Natural killer cell (primary cell): ENCODE results near the gene FAM219A. TPM values are rescaled to one million over a fixed set of nuclear protein-coding genes. Genes with fewer than 3 reads are reported as not detected.

Experiments
- ATAC-seq, 3 donors: fragments of 150-1000 bp in 2 of 3; fragments of 200-7000 bp in 1 of 3; cut with Tn5 transposase; 1 replicate in 1 of 3; 2 replicates in 2 of 3; pipeline ENCODE4 v1.10.0; 2021; ENCODE audit warnings: mild to moderate bottlenecking in 2 of 3, moderate library complexity in 2 of 3
- DNase-seq, 2 donors: peaks; one replicate each; pipeline versions ENCODE4 v3.0.0 to v3.0.0-alpha.2; 2013 to 2021; ENCODE audit warnings: mixed read lengths in 1 of 2
- H3K27ac ChIP-seq: one replicate; pipeline ENCODE4 v1.5.1; 2013; ENCODE audit warnings: mild to moderate bottlenecking, low read length
- H3K27me3 ChIP-seq: one replicate; pipeline ENCODE4 v1.6.1; 2013; ENCODE audit warnings: low read length; ENCODE audit not compliant: control insufficient read depth, insufficient read depth
- H3K36me3 ChIP-seq: one replicate; pipeline ENCODE4 v1.6.1; 2013; ENCODE audit warnings: low read length; ENCODE audit not compliant: control insufficient read depth, insufficient read depth
- H3K4me1 ChIP-seq: one replicate; pipeline ENCODE4 v1.6.1; 2013; ENCODE audit warnings: low read length; ENCODE audit not compliant: control insufficient read depth, insufficient read depth
- H3K4me3 ChIP-seq: one replicate; pipeline ENCODE4 v1.5.1; 2013; ENCODE audit warnings: low read length
- H3K9me3 ChIP-seq: one replicate; pipeline ENCODE4 v1.6.1; 2013; ENCODE audit warnings: low read length; ENCODE audit not compliant: control insufficient read depth, insufficient read depth
- H3K27ac Mint-ChIP-seq, 2 donors: one replicate each; pipeline ENCODE4 v1.8.0; 2022; ENCODE audit warnings: mild to moderate bottlenecking in 2 of 2, mixed read lengths in 2 of 2, moderate library complexity in 1 of 2
- H3K27me3 Mint-ChIP-seq, 2 donors: one replicate each; pipeline ENCODE4 v1.8.0; 2022; ENCODE audit warnings: low read depth in 2 of 2, mixed read lengths in 2 of 2
- H3K36me3 Mint-ChIP-seq: one replicate; pipeline ENCODE4 v1.8.0; 2022; ENCODE audit warnings: mixed read lengths
- H3K4me1 Mint-ChIP-seq, 2 donors: one replicate each; pipeline ENCODE4 v1.8.0; 2022; ENCODE audit warnings: mixed read lengths in 2 of 2
- H3K4me3 Mint-ChIP-seq: one replicate; pipeline ENCODE4 v1.8.0; 2022; ENCODE audit warnings: mild to moderate bottlenecking, moderate library complexity, mixed read lengths
- H3K9me3 Mint-ChIP-seq, 2 donors: one replicate each; pipeline ENCODE4 v1.8.0; 2022; ENCODE audit warnings: mixed read lengths in 2 of 2
- CTCF ChIP-seq: fragments of 200-600 bp; IDR thresholded peaks from one replicate; pipeline ENCODE4 v1.8.0; 2022; ENCODE audit warnings: antibody characterized with exemption
- WGBS: methylation state at CpG from one replicate; pipeline ENCODE4 v1.1.7; 2013; ENCODE audit warnings: missing lambda C conversion rate; ENCODE audit not compliant: insufficient coverage; 5-methylcytosine and 5-hydroxymethylcytosine counted together
- intact Hi-C: fragments of 100-400 bp; cut with micrococcal nuclease; formaldehyde crosslinking; loops from one replicate; pipeline ENCODE4 v1.14.2; 2022
- total RNA-seq, 4 donors: library from RNA; stranded (reverse); fragments of 120-200 nt in 1 of 4; gene quantifications; one replicate each; pipeline versions ENCODE4 v1.2.3 to v1.2.4, GENCODE V29; 2013 to 2022

Gene FAM219A
- total RNA-seq, 3 donors from 2014 or later (not counting 1 experiment from before 2014, with no cell fraction given), result 18.9 to 20.6 (median 19.2) TPM

- H3K4me3 ChIP-seq, result no peak overlapping the region
- ATAC-seq (no peak), DNase-seq (no peak)
- Mint-ChIP-seq H3K9me3 (no peaks in the 10 kb centered on the region), H3K4me1 (no peaks in the 10 kb centered on the region), H3K4me3 (no peak overlapping the region), H3K27me3 (peaks cover 14 to 15% of the 10 kb centered on the region in 2 donors), H3K27ac (no peak overlapping the region), H3K36me3 (no peaks in the 10 kb centered on the region)
- no peak for TF ChIP-seq CTCF
- H3K4me1 ChIP-seq, result no peaks in the 10 kb centered on the region
- intact Hi-C loops, result no loop called here
- no peaks in the 10 kb centered on the region for H3K36me3 ChIP-seq
- H3K27me3 ChIP-seq, result no peaks in the 10 kb centered on the region
- 90% methylated on average over 1 of the region's 1 CpG for WGBS
- H3K9me3 ChIP-seq, result no peaks in the 10 kb centered on the region
- no peak overlapping the region for H3K27ac ChIP-seq
These were observed 19.2 kb upstream of the FAM219A start for GRCh38 chr9:34477541-34477940.

DNA sequence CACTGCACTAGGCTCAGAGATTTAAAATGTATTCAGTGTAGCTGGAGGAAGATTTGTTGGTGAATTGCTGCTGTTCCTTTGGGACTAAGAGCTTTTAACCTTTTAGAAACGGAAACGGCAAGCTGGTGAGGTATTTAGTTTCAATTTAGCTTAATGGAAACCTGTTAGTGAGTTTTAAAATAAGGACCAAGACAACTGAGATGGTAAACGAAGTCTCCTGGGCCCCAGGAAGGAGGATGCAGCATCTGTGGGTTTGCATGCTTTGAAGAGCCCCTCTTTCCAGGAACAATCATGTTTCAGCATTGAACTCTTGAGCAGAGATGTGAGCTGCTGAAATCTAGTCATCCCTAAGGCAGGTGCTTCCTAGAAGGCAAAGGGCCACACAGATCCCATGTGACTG lies 16.7 kb upstream of the FAM219A start:
- Histone ChIP-seq H3K4me1 (no peaks in the 10 kb centered on the region), H3K4me3 (no peak overlapping the region), H3K36me3 (no peaks in the 10 kb centered on the region), H3K27me3 (no peaks in the 10 kb centered on the region), H3K9me3 (no peaks in the 10 kb centered on the region), H3K27ac (no peak overlapping the region)
- DNase-seq (no peak), ATAC-seq (no peak)
- Mint-ChIP-seq H3K4me1 (no peaks in the 10 kb centered on the region), H3K36me3 (no peaks in the 10 kb centered on the region), H3K27me3 (peaks cover 11 to 15% of the 10 kb centered on the region in 2 donors), H3K4me3 (no peak overlapping the region), H3K27ac (no peak overlapping the region), H3K9me3 (no peaks in the 10 kb centered on the region)
- no peak for TF ChIP-seq CTCF
- 55% methylated on average over 3 of the region's 3 CpGs for WGBS
- intact Hi-C loops, result no loop called here

- Histone ChIP-seq H3K9me3 (no peaks in the 10 kb centered on the region), H3K27me3 (no peaks in the 10 kb centered on the region), H3K4me3 (no peak overlapping the region), H3K4me1 (no peaks in the 10 kb centered on the region), H3K36me3 (no peaks in the 10 kb centered on the region), H3K27ac (no peak overlapping the region)
- no peak for DNase-seq
- 44% methylated on average over 1 of the region's 1 CpG for WGBS
- no peak for TF ChIP-seq CTCF
- no peak for ATAC-seq
- Mint-ChIP-seq H3K4me1 (no peaks in the 10 kb centered on the region), H3K27ac (no peak overlapping the region), H3K36me3 (no peaks in the 10 kb centered on the region), H3K9me3 (no peaks in the 10 kb centered on the region), H3K27me3 (peaks cover 7 to 23% of the 10 kb centered on the region in 2 donors), H3K4me3 (no peak overlapping the region)
- intact Hi-C loops, result no loop called here
These were observed 7.1 kb upstream of the FAM219A start for GRCh38 chr9:34465468-34465867.

DNA sequence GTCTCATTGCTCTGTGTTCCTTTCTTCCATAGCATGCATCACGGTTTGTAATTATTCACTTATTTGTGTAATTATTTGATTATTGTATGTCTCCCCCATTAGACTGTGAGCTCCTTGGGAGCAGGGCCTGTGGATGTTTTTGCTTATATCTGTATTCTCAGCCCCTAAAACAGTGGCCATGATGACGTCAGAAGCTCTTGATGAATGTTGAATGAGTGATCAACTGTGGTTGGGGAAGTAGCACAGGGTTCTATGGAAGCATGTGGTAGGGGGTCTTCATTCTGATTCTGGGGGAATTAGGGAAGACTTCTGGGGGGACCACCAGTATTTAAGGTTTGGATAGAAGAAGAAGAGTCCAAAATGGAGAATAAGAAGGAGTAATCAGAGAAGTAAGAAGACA lies 6.2 kb upstream of the FAM219A start:
- WGBS, result 74% methylated on average over 1 of the region's 2 CpGs
- no peaks in the 10 kb centered on the region for H3K36me3 ChIP-seq
- H3K4me3 ChIP-seq, result no peak overlapping the region
- no peak overlapping the region for H3K27ac Mint-ChIP-seq
- no peaks in the 10 kb centered on the region for H3K36me3 Mint-ChIP-seq
- no peaks in the 10 kb centered on the region for H3K9me3 Mint-ChIP-seq
- H3K4me1 ChIP-seq, result no peaks in the 10 kb centered on the region
- DNase-seq (no peak), ATAC-seq (no peak)
- intact Hi-C loops, result no loop called here
- H3K27me3 ChIP-seq, result no peaks in the 10 kb centered on the region
- no peak for TF ChIP-seq CTCF
- H3K9me3 ChIP-seq, result no peaks in the 10 kb centered on the region
- H3K27me3 Mint-ChIP-seq, result peaks cover 7 to 21% of the 10 kb centered on the region in 2 donors
- peaks cover 0 to 4% of the 10 kb centered on the region in 2 donors for H3K4me1 Mint-ChIP-seq
- H3K27ac ChIP-seq, result no peak overlapping the region
- no peak overlapping the region for H3K4me3 Mint-ChIP-seq
